CMK (cell line): ENCODE measurements around the gene EPG5.
"Not testable (repeated sequence)": the region's sequence is repeated elsewhere in the genome, so short reads cannot be mapped to it uniquely, and the experiment has no call there.

Source experiments
- DNase-seq: peaks from one replicate; pipeline ENCODE4 v3.0.0-alpha.2; 2010; ENCODE audit warnings: low read depth

Gene EPG5, protein sequence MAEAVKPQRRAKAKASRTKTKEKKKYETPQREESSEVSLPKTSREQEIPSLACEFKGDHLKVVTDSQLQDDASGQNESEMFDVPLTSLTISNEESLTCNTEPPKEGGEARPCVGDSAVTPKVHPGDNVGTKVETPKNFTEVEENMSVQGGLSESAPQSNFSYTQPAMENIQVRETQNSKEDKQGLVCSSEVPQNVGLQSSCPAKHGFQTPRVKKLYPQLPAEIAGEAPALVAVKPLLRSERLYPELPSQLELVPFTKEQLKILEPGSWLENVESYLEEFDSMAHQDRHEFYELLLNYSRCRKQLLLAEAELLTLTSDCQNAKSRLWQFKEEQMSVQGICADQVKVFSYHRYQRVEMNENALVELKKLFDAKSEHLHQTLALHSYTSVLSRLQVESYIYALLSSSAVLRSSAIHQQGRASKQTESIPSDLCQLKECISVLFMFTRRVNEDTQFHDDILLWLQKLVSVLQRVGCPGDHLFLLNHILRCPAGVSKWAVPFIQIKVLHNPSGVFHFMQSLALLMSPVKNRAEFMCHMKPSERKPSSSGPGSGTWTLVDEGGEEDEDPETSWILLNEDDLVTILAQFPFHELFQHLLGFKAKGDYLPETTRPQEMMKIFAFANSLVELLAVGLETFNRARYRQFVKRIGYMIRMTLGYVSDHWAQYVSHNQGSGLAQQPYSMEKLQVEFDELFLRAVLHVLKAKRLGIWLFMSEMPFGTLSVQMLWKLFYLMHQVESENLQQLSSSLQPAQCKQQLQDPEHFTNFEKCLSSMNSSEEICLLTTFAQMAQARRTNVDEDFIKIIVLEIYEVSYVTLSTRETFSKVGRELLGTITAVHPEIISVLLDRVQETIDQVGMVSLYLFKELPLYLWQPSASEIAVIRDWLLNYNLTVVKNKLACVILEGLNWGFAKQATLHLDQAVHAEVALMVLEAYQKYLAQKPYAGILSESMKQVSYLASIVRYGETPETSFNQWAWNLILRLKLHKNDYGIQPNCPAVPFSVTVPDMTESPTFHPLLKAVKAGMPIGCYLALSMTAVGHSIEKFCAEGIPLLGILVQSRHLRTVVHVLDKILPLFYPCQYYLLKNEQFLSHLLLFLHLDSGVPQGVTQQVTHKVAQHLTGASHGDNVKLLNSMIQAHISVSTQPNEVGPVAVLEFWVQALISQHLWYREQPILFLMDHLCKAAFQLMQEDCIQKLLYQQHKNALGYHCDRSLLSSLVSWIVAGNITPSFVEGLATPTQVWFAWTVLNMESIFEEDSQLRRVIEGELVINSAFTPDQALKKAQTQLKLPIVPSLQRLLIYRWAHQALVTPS (N-terminal part only)

DNA sequence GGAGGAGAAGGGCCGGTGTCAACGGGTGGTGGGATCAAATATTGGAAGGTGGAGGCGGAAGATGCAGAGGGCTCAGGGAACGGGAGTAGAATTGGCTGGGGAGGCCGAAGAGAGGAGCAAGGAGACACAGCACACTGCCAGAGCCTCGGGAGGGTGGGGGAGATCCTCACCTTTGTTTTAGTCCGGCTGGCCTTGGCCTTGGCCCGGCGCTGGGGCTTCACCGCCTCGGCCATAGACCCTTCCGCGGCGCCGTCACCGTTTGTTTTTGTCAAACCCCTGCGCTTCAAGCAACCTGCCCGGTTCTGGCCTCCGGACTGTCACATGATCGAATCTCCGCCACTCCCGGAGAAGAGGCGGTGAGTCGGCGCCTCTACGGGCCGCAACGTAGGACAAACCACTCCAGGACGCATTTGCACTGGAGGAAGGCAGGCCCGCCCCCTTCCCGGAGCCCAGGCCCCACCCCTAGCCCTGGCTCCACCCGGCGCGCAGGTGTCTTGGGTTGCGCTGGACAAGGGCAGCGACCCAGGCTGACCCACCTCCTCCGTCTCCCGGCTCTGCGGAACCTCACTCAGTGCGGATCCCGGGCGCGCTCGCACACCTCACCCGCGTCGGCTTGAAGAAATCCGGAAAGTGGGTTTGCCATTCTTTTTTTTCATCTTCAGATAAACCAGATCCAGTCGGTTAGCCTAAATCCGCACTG lies at the start of gene EPG5:
TSS of gene EPG5 (minus strand) at position 323 of the 700 bp plus-strand sequence. CDS start at position 233, 90 bp downstream.
- peak; percentile 81 for DNase-seq

DNA sequence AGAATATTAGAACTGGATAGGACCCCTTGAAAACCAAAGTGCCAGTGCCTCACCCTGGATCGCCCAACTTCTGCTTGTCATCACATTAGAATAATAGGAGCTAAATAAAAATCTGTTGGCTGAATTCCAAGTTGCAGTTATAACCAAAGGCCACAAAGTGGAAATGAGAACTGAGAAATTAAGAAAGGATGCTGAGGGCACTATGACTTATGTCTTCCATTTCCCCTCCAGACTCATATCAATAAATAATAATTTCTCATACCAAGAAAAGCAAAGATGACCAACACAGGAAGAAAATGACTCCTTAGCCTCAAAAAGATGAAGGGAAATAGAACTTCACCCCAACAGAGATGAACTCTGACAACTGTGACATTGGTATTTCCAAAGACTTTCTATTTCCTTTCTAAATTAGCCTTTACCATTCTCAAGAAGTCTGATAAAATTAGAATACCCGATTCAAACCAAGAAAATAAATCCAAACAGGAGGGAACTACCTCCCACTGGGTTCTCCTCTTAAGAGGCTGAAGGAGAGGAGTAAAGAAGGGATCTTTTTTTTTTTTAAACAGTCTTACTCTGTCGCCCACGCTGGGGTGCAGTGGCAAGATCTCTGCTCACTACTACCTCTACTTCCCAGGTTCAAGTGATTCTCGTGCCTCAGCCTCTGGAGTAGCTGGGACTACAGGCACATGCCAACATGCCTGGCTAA lies 46.5 kb upstream of the EPG5 start:
- no peak for DNase-seq

DNA sequence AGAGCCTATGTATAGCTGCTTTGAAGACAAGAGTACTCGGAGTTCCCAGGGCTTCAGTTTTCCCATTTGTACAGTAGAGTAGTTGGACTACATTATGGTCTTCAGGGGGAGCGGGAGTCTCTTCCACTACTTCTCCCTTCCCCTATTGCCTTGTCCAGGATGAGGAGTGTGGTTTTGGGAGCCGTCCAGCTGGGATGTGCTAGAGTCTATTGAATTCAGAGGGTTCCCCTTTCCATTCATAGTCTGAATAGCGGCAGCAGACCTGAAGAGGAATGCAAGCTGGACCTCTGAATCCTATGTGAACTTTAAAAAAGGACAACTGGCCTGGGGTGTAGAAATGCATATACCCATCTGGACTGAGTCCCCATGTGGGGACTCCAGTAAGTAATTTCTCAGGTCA lies 43.5 kb upstream of the EPG5 start:
- DNase-seq = no peak

DNA sequence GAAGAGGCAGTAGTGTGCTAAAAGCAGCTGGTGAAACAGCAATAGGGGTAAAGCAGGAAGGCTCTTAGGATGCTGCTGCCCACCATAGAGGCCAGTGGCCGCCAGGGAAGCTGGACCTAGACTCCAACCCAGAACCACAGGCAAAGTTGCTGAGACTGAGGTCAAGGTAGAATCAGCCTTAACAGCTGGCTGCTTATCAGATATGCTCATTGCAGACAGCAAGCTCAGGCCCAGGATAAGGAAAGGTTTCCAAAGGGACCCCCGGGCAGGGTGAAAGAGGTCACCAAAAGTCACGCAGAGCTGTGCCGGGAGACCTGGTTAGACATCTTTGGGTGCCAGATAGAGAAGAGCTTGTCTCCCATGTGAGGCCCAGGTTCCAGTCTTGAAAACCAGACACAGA lies 42.9 kb upstream of the EPG5 start:
- DNase-seq = no peak

DNA sequence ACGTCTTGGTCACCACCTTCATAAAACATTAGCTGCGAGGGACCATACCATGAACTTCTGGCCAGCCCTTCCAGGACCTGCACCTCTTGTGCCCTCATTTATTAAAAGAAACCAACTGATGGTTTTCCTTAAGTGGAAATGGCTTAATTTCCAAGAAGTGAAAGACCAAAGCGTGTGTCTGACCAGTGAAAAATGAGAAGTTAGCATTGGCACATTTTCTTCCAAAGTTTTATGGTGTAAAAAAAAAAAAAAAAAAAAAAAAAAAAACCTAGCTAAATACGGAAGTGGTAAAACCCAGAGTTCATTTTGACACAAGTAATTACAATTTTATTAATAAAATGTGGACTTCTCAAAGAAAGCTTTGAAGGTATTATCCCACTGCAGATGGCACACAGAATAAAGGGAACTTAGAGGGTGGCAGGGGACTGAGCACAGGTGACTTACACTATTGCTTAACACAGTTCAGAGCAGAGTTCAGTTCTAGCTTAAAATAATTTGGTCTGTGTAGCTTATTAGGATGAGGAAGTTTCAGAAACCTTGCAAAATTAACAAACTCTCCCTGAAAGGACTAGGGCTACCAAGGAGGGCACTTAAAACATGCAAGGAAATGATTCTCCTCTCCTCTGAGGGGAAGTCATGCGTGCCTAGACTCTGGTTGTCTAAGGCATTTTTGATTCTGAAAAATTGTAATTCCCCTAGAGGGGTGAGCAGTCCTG lies 42.2 kb upstream of the EPG5 start:
- DNase-seq = no peak

DNA sequence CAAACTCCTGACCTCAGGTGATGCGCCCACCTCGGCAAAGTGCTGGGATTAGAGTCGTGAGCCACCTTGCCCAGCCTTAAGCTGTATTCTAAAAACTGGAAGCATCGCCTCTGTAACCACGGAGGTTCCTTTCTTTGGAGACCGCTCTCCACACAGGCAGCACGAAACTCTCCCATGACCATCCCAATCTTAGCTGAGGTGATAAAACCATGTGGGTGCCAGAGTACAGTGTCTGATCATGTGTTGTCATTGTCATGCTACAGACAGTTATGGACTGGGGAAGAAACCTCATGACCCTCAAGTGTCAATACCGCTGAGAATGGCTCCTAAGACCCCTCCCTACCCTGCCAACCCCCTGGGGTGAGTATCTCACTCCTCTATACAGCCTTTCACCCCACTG lies 41.4 kb upstream of the EPG5 start:
- DNase-seq = no peak

DNA sequence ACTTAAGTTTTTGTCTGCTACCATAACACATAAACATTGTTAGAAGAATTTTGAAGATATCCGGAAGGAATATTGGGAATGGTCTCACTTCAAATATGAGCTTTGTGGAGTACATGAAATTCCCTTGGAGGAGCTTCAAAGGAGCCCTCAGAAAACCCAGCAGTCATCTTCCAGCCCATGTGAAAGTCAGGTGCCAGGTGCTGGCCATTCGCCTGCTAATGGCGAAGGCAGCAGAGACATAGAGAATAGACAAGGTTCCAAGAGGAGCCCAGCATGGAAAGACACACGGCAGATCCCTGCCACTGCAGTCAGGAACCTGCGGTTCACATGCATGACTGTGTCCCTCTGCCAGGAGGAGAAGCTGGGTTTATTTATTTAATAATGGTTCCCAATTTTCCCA lies 40.0 kb upstream of the EPG5 start:
- no peak for DNase-seq

DNA sequence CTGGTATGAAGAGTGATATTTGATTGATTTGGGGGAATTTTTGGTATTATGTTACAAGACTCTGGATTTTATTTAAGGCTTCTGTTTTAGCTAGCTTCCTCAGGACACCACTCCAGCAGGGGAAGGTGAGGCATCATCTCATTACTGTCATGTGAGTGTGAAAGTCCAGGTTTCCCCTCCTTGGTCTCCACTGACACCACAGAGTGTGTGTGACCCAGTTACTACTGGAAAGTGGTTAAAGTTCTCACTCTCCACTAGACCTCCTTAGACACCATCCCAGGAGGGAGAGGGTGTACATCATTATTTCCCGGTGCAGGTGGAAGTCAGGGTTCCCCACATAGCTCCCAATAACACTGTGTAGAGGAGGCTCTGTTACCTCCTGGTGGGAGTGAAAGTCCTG lies 35.8 kb upstream of the EPG5 start:
- DNase-seq = no peak

DNA sequence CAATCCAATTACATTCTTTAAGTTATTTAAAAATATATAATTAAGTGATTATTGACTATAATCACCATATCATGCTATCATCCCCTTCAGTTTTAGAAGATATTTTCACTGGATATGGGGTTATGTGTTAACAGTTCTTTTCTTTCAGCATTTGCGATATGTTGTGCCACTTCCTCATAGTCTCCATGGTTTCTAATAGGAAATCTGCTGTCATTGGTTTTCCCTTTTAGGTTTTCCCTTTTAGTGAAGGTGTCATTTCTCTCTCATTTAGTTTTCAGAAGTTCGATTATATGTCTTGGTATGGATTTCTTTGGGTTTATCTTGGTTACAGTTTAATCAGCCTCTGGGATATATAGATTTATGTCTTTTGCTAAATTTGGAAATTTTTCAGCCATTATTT lies 34.8 kb upstream of the EPG5 start:
- no peak for DNase-seq

DNA sequence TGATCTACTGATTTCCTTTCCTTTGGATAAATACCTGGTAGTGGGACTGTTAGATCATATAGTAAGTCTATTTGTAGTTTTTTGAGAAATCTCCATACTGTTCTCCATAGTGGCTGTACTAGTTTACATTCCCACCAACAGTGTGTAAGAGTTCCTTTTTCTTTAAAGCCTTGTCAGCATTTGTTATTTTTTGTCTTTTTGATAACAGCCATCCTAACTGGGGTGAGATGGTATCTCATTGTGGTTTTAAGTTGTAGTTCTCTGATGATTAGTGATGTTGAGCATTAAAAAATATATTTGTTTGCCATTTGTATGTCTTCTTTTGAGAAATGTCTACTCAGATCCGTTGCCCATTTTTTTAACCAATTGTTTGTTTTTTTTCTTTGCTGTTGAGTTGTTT lies 33.9 kb upstream of the EPG5 start:
- no peak for DNase-seq

DNA sequence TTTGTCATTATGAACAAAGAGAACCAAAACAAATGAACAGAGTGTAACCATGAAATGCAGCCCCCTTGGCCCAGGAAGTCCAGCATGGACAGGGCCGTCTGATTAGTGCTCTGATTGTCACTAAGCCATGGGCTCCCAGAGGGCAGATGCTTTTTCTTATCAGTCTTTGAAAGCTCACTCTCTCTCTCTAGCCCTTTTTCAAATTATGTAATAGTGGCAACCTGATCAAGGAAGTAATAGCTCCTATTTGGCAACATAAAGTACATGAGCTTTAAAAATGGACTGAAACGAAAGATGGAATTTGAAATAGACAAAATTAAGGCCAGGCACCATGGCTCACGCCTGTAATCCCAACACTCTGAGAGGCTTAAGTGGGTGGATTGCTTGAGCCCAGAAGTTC lies 32.4 kb upstream of the EPG5 start:
- no peak for DNase-seq

DNA sequence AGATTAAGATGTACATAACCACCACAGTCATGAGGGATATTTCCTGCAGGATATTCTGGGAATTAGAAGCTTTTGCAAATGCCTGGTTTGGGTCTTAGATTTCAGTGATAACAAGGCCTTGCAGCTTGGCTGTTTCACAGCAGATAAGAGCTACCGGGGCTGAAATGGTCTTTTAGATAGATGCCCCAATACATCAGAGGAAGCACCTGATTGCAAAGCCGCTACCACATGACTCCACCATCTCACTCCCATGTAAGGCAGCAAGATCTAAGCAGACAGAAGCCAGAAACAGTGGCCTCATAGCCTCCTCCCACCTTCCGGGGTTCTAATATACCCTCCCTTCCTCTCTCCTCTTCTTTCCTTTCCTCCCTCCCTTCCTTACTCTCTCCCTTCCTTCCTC lies 31.1 kb upstream of the EPG5 start:
- DNase-seq = peak; percentile 91

DNA sequence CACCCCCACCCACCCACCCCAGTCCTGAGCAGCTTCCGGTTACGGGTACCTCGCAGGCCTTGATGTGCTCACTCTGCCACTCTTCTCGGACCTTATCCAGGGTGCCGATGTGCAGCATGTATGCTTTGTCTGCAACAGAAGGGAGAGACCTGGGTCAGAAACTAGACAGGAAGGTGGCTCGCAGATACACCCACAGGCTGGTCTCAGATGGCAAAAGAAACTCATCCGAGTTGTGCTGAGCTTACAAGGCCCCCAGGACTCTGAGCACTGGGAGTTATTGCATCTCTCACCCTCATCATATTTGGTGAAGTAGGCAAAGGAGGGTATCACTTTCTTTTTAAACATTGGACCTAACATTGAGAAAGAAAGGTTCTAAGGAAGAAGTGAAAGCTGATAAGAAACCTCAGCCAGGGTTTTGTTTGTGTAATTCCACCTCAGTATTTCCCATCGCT lies 30.6 kb upstream of the EPG5 start:
- no peak for DNase-seq

DNA sequence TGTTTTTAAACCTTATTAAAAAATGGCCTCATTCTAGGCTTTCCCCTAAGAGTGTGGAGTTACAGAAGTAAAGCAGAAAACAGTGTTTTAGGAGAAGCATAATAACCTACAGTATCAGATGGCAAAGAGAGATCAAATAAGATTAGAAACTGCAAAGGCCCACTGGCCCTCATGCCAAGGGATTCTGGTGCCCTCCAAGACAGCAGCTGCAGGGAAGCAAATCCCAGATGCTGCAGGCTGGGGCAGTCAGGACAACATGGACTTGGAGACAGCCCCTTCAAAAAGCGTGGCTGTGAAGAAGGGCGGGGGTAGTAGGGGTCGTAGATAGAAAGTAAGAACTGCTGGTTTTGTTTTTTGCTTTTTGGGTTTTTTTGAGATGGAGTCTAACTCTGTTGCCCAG lies 28.3 kb upstream of the EPG5 start:
- no peak for DNase-seq

DNA sequence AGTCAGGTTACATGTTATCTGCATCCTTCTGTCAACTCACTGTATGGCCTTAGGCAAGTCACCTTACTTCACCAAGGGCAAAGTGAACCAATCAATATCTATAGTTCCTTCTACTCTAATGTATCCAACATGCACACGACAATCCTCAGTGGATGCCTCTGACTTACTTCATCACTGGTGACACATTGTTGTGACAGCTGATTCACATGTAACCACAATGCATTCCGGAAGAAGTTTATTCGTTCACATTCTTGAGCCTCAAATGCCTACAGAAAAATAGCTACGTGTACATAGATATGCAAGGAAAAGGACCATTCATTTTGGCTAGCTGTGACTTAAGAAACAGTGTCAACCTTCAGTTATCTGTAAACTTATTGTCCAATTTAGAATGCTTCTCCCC lies 26.3 kb upstream of the EPG5 start:
- DNase-seq = no peak

DNA sequence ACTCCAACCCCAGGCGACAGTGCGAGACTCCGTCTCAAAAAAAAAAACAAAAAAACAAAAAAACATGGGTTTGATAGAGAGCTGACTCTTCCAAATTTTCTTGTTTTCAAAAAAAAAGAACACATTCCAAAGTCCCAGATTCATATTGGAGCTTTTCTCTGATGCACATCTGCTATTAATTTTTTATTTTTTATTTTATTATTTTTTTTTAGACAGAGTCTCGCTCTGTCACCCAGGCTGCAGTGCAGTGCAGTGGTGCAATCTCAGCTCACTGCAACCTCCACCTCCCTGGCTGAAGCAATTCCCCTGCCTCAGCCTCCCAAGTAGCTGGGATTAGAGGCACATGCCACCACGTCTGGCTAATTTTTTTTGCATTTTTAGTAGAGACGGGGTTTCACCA lies 25.4 kb upstream of the EPG5 start:
- not testable (repeated sequence) for DNase-seq

DNA sequence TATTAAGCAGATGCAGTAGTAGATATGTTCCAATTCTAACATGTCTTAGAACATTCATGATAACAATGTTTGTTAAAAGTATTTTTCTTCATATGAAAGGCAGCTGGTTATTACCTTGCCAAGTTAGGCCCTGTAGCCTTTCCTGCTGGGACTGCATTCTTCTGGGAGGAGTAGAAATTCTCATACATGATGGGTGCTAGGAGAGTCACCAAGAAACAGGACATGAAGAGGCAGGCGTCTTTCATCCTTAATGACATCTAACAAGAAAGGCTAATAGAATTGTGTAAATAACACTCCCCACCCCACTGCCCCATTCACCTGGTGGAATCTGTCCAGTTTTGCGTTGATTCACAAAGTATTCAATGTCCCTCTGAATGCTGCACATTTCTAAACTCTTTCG lies 24.7 kb upstream of the EPG5 start:
- DNase-seq = no peak

DNA sequence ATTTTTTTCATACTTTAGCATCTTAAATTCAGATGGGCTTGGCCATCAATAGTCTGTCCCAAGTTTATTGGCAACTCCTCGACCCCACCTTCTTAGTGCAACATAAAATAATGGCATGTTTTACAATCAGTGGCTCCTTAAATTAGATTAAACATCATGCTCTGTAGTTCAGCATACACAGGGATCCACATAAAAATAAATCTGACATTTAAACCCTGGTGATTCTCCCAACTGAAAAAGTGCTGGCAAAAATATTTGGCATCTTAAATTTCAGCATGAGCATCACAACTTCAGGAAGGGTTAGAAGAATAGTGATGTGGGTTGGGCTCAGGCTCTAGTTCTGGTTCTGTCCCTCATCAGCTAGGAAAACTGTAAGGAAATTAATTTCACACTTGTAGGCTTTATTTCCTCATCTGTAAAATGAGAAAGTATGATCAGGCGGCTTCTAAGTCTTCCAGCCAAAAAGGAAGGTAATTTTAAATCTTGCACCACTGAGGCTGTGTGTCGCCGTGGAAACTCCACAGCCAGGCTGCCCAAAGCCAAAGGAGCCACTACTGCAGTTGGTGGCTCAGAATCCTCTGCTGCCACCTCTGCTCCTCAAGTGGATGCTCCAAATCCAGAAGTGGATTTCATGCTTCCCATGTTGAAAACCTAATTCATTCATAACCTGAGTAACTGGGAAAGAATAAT lies 17.6 kb upstream of the EPG5 start:
- no peak for DNase-seq

DNA sequence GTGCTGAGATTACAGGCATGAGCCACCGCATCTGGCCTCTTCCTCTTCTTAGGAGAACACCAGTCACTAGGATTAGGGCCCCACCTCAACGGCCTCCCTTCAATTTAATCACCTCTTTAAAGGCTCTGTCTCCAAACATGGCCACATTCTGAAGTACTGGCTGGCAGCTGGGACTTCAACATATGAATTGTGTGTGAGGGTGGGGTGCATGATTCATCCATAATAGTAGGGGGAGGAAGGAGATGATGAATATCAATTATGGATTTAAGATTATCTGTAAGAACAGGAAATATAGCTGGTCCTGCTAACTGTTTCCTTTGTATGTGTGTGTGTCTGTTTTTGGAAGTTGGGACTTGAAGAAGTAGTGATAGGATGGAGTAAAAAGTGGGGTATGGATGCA lies 14.7 kb upstream of the EPG5 start:
- no peak for DNase-seq

DNA sequence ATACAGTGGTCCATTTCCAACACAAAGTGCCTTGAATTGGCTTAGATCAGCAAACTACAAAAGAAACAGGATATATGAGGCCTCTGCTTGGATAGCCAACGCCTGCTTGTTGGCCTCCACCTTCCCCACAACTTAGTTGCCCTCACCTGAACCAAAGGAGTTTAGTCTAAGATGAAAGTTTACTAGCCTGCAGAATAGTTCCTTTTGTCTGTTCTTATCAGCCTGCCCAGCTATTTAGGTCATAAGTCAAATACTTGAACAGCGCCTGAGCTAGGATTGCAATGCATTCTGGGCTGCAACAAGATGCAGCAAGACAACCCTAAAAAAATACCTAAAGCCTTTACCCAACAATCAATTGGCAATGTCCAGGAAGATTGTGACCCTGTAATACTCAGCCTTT lies 13.1 kb upstream of the EPG5 start:
- DNase-seq = no peak
